Superior temporal gyrus (tissue), 1 donor: Measurements from ENCODE around the gene RABEP2.
"Not testable (repeated sequence)": the region's sequence is repeated elsewhere in the genome, so short reads cannot be mapped to it uniquely, and the experiment has no call there.

Experiments
- DNase-seq: peaks from one replicate; pipeline ENCODE4 v3.0.0-alpha.2; 2016; ENCODE audit errors: extremely low spot score

RABEP2 gene

DNA sequence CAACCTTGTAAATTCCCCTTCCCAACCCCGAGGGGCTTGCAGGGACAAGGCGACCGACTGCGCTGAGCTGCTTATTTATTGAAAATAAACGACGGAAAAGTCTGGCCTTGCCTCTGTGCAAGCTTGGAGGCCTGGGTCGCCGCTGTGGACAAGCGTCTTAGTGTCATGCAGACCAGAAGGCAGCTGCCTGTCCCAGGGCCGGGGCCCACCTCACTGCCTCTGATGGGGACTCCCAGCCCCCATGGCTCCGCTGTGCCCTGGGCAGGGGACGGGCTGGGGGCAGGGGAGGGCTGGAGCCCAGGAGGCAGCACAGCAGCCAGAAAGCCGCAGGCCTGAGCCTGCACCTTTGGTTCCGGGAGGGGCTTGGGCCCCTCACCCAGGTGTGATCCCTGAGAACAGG lies 20.7 kb downstream of the RABEP2 start:
- no peak for DNase-seq

DNA sequence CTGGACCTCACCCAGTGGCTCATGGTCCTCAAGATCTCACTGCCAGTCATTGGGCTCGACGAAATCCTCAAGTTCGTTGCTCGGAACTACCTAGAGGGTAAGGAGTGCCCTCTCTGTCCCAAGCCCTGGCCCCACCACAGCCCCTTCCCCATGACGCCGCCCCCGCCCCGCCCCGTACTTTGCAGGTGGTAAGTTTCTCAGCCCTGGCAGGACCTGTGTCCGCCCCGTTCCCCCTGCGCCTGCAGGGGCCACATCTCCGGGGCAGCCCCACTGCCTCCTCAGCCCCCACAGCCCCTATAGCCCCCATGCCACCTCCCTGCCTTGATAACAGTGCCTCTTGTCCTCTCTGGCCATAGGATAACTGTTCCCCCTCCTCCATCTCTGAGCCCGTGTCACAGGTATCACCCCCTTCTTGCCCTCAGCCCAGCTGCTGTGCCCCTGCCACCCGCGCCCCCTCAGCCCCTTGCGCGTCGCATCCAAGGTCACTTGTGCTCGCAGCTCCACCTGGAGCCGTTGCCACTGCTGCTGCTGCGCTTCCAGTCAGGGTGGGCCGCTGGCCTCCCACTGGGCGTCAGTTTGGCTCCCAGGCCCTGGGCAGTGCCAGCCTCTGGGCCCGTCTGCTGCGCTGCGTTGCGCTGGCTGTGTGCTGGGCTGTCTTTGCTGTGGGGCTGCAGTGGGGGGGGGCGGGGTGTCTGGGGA lies 21.5 kb downstream of the RABEP2 start:
- no peak for DNase-seq

DNA sequence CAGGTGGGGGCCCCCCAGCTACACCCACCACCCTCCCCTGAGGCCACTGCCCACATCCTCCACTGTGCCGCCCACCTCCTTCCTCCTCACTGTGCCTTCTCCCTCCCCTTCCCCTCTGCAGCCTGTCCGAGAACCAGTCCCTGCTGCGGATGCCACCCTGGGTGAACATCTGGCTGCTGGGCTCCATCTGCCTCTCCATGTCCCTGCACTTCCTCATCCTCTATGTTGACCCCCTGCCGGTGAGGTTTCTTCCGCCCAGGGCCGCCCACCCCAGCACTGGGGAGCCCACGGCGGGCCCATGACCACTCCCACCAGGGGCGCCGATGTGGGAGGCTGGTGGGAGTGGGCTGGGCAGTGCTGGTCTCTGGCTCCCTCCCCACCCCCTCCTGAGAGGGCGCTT lies 22.1 kb downstream of the RABEP2 start:
- DNase-seq: no peak

- no peak for DNase-seq
These were observed 23.2 kb downstream of the RABEP2 start for GRCh38 chr16:28901862-28902261.

DNA sequence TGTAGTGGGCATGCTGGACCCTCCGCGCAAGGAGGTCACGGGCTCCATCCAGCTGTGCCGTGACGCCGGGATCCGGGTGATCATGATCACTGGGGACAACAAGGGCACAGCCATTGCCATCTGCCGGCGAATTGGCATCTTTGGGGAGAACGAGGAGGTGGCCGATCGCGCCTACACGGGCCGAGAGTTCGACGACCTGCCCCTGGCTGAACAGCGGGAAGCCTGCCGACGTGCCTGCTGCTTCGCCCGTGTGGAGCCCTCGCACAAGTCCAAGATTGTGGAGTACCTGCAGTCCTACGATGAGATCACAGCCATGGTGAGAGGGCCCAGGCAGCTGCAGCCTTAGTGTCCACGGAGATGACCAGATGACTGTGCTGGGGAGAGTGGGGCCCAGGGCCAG lies 24.4 kb downstream of the RABEP2 start:
- DNase-seq: no peak

DNA sequence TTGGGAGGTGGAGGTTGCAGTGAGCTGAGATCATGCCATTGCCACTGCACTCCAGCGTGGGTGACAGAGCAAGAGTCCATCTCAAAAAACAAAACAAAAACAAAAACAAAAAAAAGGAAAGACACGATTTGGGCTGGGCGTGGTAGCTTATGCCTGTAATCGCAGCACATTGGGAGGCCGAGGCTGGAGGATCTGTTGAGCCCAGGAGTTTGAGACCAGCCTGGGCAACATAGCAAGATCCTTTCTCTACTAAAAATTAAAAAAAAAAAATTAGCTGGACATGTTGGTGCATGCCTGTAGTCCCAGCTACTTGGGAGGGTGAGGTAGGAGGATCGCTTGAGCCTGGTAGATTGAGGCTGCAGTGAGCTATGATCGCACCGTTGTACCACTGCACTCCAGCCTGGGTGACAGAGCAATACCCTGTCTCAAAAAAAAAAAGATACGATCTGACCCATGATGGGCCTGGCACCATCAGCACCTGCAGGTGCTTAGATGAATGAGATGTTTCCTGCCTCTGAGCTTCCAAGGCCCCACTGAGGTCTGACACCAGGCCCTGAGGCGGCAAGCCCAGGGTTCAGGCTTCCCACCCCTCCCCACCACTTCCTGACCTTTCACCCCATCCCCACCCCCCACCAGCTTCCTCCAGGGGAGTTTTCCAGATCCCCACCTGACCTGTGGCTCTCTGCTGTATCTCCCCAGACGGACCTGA lies 25.0 kb downstream of the RABEP2 start:
- DNase-seq: no peak

- DNase-seq: no peak
These were observed 26.1 kb downstream of the RABEP2 start for GRCh38 chr16:28898942-28899341.

DNA sequence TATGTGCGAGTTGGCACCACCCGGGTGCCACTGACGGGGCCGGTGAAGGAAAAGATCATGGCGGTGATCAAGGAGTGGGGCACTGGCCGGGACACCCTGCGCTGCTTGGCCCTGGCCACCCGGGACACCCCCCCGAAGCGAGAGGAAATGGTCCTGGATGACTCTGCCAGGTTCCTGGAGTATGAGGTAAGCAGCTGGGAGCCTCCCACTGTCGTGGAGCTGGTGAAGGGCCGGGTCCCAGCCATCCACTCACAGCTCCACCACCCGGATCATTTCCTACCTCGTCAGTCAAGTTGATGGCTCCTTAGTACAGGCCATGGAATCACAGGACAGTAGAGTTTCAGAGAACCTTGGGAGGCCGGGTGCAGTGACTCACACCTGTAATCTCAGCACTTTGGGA lies 26.8 kb downstream of the RABEP2 start:
- no peak for DNase-seq

DNA sequence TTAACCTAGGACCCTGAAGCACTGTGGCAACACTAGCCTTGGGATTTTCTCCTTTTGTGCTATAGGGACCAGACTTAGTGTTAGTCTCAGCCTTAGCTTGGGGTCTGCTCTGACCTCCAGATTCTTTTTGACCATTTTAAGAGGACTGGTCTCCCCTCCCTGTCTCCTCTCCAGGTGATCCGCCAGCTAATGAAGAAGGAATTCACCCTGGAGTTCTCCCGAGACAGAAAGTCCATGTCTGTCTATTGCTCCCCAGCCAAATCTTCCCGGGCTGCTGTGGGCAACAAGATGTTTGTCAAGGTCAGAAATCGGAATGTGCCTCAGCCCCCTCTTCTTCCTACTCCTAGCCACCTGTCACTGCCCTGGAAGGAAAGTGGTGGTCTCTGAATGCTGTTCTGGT lies 27.2 kb downstream of the RABEP2 start:
- no peak for DNase-seq

- no peak for DNase-seq
These were observed 29.4 kb downstream of the RABEP2 start for GRCh38 chr16:28895609-28896008.

DNA sequence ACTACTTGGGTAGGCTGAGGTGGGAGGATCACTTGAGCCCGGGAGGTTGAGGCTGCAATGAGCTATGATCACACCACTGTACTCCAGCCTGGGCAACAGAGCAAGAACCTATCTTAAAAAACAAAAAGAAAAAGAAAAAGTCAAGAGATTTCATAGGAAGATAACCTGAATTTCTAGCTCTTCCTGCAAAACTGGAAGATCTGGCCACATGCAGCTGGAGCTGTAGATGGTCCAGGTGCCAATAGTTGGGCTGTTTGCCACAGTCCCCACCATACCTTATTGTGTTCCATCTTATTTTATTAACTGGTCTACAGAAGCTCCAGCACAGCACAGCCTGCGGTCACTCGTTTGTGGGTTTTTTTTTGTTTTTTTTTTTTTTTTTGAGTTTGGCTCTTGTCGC lies 31.7 kb downstream of the RABEP2 start:
- DNase-seq: no peak

GRCh38 chr16:28891964-28892890 lies 32.8 kb downstream of the RABEP2 start:
- DNase-seq: no peak

GRCh38 chr16:28890355-28890754 lies 34.7 kb downstream of the RABEP2 start:
- not testable (repeated sequence) for DNase-seq

- DNase-seq: no peak
These were observed 38.1 kb downstream of the RABEP2 start for GRCh38 chr16:28886945-28887344.

DNA sequence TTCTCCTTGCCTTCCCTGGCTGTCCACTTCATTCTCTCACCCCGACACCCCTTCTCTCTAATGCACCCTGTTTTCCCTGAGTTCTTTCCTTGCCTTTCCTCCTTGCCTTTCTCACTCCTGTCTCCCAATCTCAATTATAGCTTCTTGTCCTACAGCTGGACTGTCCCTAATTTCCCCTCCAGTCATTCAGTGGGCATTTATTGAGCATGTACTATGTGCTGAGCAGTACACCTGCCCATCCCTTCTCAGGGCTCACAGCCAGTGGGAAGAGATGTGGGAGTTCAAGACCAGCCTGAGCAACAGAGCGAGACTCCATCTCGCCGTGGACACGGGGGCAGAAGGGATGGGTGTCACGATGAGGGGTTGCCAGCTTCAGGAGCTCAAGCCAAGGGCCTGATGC lies 41.0 kb downstream of the RABEP2 start:
- no peak for DNase-seq

GRCh38 chr16:28883221-28883996 lies 41.6 kb downstream of the RABEP2 start:
- no peak for DNase-seq

GRCh38 chr16:28882551-28883160 lies 42.4 kb downstream of the RABEP2 start:
- no peak for DNase-seq

DNA sequence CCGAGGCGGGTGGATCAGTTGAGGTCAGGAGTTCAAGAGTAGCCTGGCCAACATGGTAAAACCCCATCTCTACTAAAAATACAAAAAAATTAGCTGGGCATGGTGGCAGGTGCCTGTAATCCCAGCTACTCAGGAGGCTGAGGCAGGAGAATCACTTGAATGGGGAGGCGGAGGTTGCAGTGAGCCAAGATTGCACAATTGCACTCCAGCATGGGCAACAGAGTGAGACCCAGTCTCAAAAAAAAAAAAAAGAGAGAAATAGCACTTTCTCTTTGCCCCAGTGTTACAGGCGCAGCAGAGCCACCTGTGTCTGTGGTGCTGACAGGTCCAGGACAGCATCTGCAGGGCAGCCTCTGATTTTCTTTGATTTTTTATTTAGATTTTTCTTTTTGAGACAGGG lies 43.5 kb downstream of the RABEP2 start:
- not testable (repeated sequence) for DNase-seq

GRCh38 chr16:28880955-28881354 lies 44.1 kb downstream of the RABEP2 start:
- DNase-seq: no peak

- DNase-seq: no peak
These were observed 44.5 kb downstream of the RABEP2 start for GRCh38 chr16:28880589-28880915.

DNA sequence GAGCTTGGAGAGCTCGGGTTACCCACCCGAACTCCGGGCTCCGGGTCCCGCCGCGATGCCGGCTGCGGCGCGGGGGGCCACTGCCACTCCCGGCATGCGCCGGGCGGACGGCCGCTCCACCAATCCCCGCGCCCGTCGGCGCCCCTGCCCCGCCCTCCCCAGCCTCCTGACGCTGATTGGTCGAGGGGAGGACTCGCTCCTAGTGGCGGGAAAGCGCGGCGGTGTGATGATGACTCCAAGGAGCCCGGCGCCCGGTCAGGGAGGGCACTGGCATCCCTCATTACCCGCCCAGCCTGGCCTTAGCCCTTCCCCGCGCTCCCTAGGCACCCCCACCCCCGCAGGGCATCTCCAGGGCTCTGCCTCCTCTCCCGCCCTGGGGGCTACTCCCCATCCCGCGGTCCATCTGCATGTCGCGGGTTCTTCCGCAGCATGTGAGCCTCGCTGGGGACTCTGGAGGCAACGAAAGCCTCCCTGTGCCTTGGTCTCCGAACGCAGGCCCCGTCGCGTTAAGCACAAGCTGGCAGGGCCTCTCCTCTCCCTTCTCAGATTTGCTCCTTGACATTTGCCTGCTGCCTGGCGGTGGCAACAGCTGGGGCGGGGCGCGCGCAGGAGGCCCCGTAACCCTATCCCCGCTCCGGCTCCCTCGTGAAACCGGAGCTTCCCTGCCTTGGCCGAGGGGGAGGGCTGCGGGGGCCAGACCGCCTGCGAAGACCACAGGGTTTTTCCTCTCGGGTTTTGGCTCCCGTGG lies 45.0 kb downstream of the RABEP2 start:
- peak; percentile 83 for DNase-seq
